Measurements from ENCODE around the gene EXOC1L. TPM values are rescaled to one million over a fixed set of nuclear protein-coding genes. Genes with fewer than 3 reads are reported as not detected.

Gene EXOC1L
- total RNA-seq, 2 experiments from 2014 or later: not detected

- Mint-ChIP-seq H3K4me3 (no peak overlapping the region), H3K27me3 (ENCODE audit: low read depth) (peaks cover 11% of the 10 kb centered on the region), H3K4me1 (ENCODE audit: low read depth) (no peaks in the 10 kb centered on the region), H3K36me3 (ENCODE audit: low read depth) (no peaks in the 10 kb centered on the region), H3K27ac (no peak overlapping the region), H3K9me3 (peaks cover 3% of the 10 kb centered on the region)
- no peak for DNase-seq
- intact Hi-C loops (cut with micrococcal nuclease): no loop called here
- CTCF ChIA-PET: no interaction called here
Measured at GRCh38 chr4:55808632-55809031, 11.0 kb upstream of the EXOC1L start.

GRCh38 chr4:55817691-55818090 lies 1.9 kb upstream of the EXOC1L start:
- no peaks in the 10 kb centered on the region for H3K36me3 Mint-ChIP-seq (ENCODE audit: low read depth)
- CTCF ChIA-PET: interaction anchor here (0.6 kb wide), 1 partner anchor 21 kb away, joined by 4 read pairs; no protein-coding TSS in a partner anchor
- H3K4me1 Mint-ChIP-seq (ENCODE audit: low read depth): peaks cover 4% of the 10 kb centered on the region
- no peak for DNase-seq
- H3K27me3 Mint-ChIP-seq (ENCODE audit: low read depth): peaks cover 17% of the 10 kb centered on the region
- intact Hi-C loops (cut with micrococcal nuclease): no loop called here
- H3K4me3 Mint-ChIP-seq: no peak overlapping the region
- no peaks in the 10 kb centered on the region for H3K9me3 Mint-ChIP-seq
- H3K27ac Mint-ChIP-seq: no peak overlapping the region

GRCh38 chr4:55820279-55820678 lies 689 bp downstream of the EXOC1L start:
- Mint-ChIP-seq H3K27me3 (ENCODE audit: low read depth) (peaks cover 18% of the 10 kb centered on the region), H3K4me3 (no peak overlapping the region), H3K36me3 (ENCODE audit: low read depth) (no peaks in the 10 kb centered on the region), H3K4me1 (ENCODE audit: low read depth) (peaks cover 4% of the 10 kb centered on the region), H3K27ac (no peak overlapping the region), H3K9me3 (no peaks in the 10 kb centered on the region)
- no peak for DNase-seq
- CTCF ChIA-PET: no interaction called here
- intact Hi-C loops (cut with micrococcal nuclease): no loop called here

- no peaks in the 10 kb centered on the region for H3K36me3 Mint-ChIP-seq (ENCODE audit: low read depth)
- DNase-seq: no peak
- H3K9me3 Mint-ChIP-seq: no peaks in the 10 kb centered on the region
- peaks cover 9% of the 10 kb centered on the region for H3K4me1 Mint-ChIP-seq (ENCODE audit: low read depth)
- no peak overlapping the region for H3K4me3 Mint-ChIP-seq
- peaks cover 18% of the 10 kb centered on the region for H3K27me3 Mint-ChIP-seq (ENCODE audit: low read depth)
- intact Hi-C loops (cut with micrococcal nuclease): no loop called here
- no peak overlapping the region for H3K27ac Mint-ChIP-seq
- CTCF ChIA-PET: no interaction called here
Measured at GRCh38 chr4:55822329-55822728, 2.7 kb downstream of the EXOC1L start.

GRCh38 chr4:55824865-55825264 lies 5.3 kb downstream of the EXOC1L start:
- Mint-ChIP-seq H3K27ac (no peak overlapping the region), H3K4me1 (ENCODE audit: low read depth) (peaks cover 5% of the 10 kb centered on the region), H3K9me3 (no peaks in the 10 kb centered on the region), H3K4me3 (no peak overlapping the region), H3K36me3 (ENCODE audit: low read depth) (no peaks in the 10 kb centered on the region), H3K27me3 (ENCODE audit: low read depth) (peaks cover 16% of the 10 kb centered on the region)
- DNase-seq: no peak
- CTCF ChIA-PET: no interaction called here
- intact Hi-C loops (cut with micrococcal nuclease): no loop called here

- H3K9me3 Mint-ChIP-seq: no peaks in the 10 kb centered on the region
- no peaks in the 10 kb centered on the region for H3K36me3 Mint-ChIP-seq (ENCODE audit: low read depth)
- H3K4me3 Mint-ChIP-seq: no peak overlapping the region
- H3K4me1 Mint-ChIP-seq (ENCODE audit: low read depth): peaks cover 5% of the 10 kb centered on the region
- intact Hi-C loops (cut with micrococcal nuclease): no loop called here
- CTCF ChIA-PET: interaction anchor here (1.6 kb wide), 1 partner anchor 39 kb away, joined by 3 read pairs; no protein-coding TSS in a partner anchor
- no peak for DNase-seq
- no peak overlapping the region for H3K27ac Mint-ChIP-seq
- H3K27me3 Mint-ChIP-seq (ENCODE audit: low read depth): peaks cover 23% of the 10 kb centered on the region
Measured at GRCh38 chr4:55826986-55827385, 7.4 kb downstream of the EXOC1L start.

- H3K36me3 Mint-ChIP-seq (ENCODE audit: low read depth): no peaks in the 10 kb centered on the region
- H3K9me3 Mint-ChIP-seq: no peaks in the 10 kb centered on the region
- no peak overlapping the region for H3K27ac Mint-ChIP-seq
- H3K4me3 Mint-ChIP-seq: no peak overlapping the region
- CTCF ChIA-PET: interaction anchor here (1.6 kb wide), 1 partner anchor 38 kb away, joined by 3 read pairs; no protein-coding TSS in a partner anchor
- DNase-seq: no peak
- intact Hi-C loops (cut with micrococcal nuclease): no loop called here
- H3K4me1 Mint-ChIP-seq (ENCODE audit: low read depth): peaks cover 5% of the 10 kb centered on the region
- peaks cover 18% of the 10 kb centered on the region for H3K27me3 Mint-ChIP-seq (ENCODE audit: low read depth)
Measured at GRCh38 chr4:55827582-55827981, 8.0 kb downstream of the EXOC1L start.

- H3K9me3 Mint-ChIP-seq: no peaks in the 10 kb centered on the region
- no peak for DNase-seq
- H3K27ac Mint-ChIP-seq: no peak overlapping the region
- H3K4me1 Mint-ChIP-seq (ENCODE audit: low read depth): peaks cover 5% of the 10 kb centered on the region
- H3K36me3 Mint-ChIP-seq (ENCODE audit: low read depth): no peaks in the 10 kb centered on the region
- intact Hi-C loops (cut with micrococcal nuclease): no loop called here
- no peak overlapping the region for H3K4me3 Mint-ChIP-seq
- CTCF ChIA-PET: interaction anchor here (0.5 kb wide), 1 partner anchor 78 kb away, joined by 3 read pairs; no protein-coding TSS in a partner anchor
- peaks cover 27% of the 10 kb centered on the region for H3K27me3 Mint-ChIP-seq (ENCODE audit: low read depth)
Measured at GRCh38 chr4:55830048-55830447, 10.5 kb downstream of the EXOC1L start.

- Mint-ChIP-seq H3K36me3 (ENCODE audit: low read depth) (no peaks in the 10 kb centered on the region), H3K4me1 (ENCODE audit: low read depth) (peaks cover 5% of the 10 kb centered on the region), H3K4me3 (no peak overlapping the region), H3K27ac (no peak overlapping the region), H3K27me3 (ENCODE audit: low read depth) (peaks cover 28% of the 10 kb centered on the region), H3K9me3 (peaks cover 4% of the 10 kb centered on the region)
- intact Hi-C loops (cut with micrococcal nuclease): no loop called here
- CTCF ChIA-PET: no interaction called here
- no peak for DNase-seq
Measured at GRCh38 chr4:55830716-55831115, 11.1 kb downstream of the EXOC1L start.

GRCh38 chr4:55834086-55834795 lies 14.7 kb downstream of the EXOC1L start:
- CTCF ChIA-PET: no interaction called here
- intact Hi-C loops (cut with micrococcal nuclease): no loop called here

GRCh38 chr4:55837903-55838302 lies 18.3 kb downstream of the EXOC1L start:
- Mint-ChIP-seq H3K27ac (no peak overlapping the region), H3K9me3 (peaks cover 7% of the 10 kb centered on the region), H3K4me1 (ENCODE audit: low read depth) (no peaks in the 10 kb centered on the region), H3K36me3 (ENCODE audit: low read depth) (peaks cover 3% of the 10 kb centered on the region), H3K27me3 (ENCODE audit: low read depth) (peaks cover 17% of the 10 kb centered on the region), H3K4me3 (no peak overlapping the region)
- no peak for DNase-seq
- intact Hi-C loops (cut with micrococcal nuclease): no loop called here
- CTCF ChIA-PET: interaction anchor here (0.7 kb wide), 1 partner anchor 20 kb away, joined by 4 read pairs; no protein-coding TSS in a partner anchor

More at GRCh38 chr4:55834086-55834795, 14.7 kb downstream of the EXOC1L start:
- Mint-ChIP-seq H3K4me1 (ENCODE audit: low read depth) (no peaks in the 10 kb centered on the region), H3K27ac (no peak overlapping the region), H3K9me3 (peaks cover 7% of the 10 kb centered on the region), H3K4me3 (no peak overlapping the region), H3K27me3 (ENCODE audit: low read depth) (peaks cover 27% of the 10 kb centered on the region), H3K36me3 (ENCODE audit: low read depth) (peaks cover 3% of the 10 kb centered on the region)
- no peak for DNase-seq

GRCh38 chr4:55838356-55838755 lies 18.8 kb downstream of the EXOC1L start:
- peaks cover 17% of the 10 kb centered on the region for H3K27me3 Mint-ChIP-seq (ENCODE audit: low read depth)
- CTCF ChIA-PET: interaction anchor here (0.7 kb wide), 1 partner anchor 20 kb away, joined by 4 read pairs; no protein-coding TSS in a partner anchor
- no peak for DNase-seq
- H3K9me3 Mint-ChIP-seq: peaks cover 7% of the 10 kb centered on the region
- intact Hi-C loops (cut with micrococcal nuclease): no loop called here
- no peak overlapping the region for H3K4me3 Mint-ChIP-seq
- no peaks in the 10 kb centered on the region for H3K4me1 Mint-ChIP-seq (ENCODE audit: low read depth)
- H3K36me3 Mint-ChIP-seq (ENCODE audit: low read depth): peaks cover 3% of the 10 kb centered on the region
- no peak overlapping the region for H3K27ac Mint-ChIP-seq

GRCh38 chr4:55838952-55839351 lies 19.4 kb downstream of the EXOC1L start:
- intact Hi-C loops (cut with micrococcal nuclease): no loop called here
- no peak for DNase-seq
- H3K9me3 Mint-ChIP-seq: peaks cover 7% of the 10 kb centered on the region
- H3K4me3 Mint-ChIP-seq: no peak overlapping the region
- no peaks in the 10 kb centered on the region for H3K4me1 Mint-ChIP-seq (ENCODE audit: low read depth)
- peaks cover 3% of the 10 kb centered on the region for H3K36me3 Mint-ChIP-seq (ENCODE audit: low read depth)
- CTCF ChIA-PET: no interaction called here
- H3K27ac Mint-ChIP-seq: no peak overlapping the region
- H3K27me3 Mint-ChIP-seq (ENCODE audit: low read depth): peaks cover 13% of the 10 kb centered on the region
